Ovary (tissue), 10 donors: ENCODE results near the gene DHX29. TPM values are rescaled to one million over a fixed set of nuclear protein-coding genes. Genes with fewer than 3 reads are reported as not detected.

Experiments used
- DNase-seq, 5 donors: peaks; one replicate each; pipeline ENCODE4 v3.0.0-alpha.2; 2019 to 2020
- H3K27ac ChIP-seq, 2 donors: fragments of 200-600 bp; one replicate each; pipeline versions ENCODE4 v1.5.1 to v1.8.0; 2019 to 2022
- H3K27me3 ChIP-seq: fragments of 200-600 bp; one replicate; pipeline ENCODE4 v1.8.0; 2022
- H3K36me3 ChIP-seq: fragments of 200-600 bp; sonication (generic); one replicate; pipeline ENCODE4 v1.5.1; 2019
- H3K4me1 ChIP-seq: one replicate; pipeline ENCODE4 v1.8.1; 2013; ENCODE audit warnings: mild to moderate bottlenecking, moderate library complexity; ENCODE audit not compliant: insufficient read depth
- H3K4me3 ChIP-seq: fragments of 200-600 bp; sonication (generic); one replicate; pipeline ENCODE4 v1.5.1; 2017
- H3K9me3 ChIP-seq, 2 donors: fragments of 200-600 bp in 1 of 2; sonication (generic) in 1 of 2; one replicate each; pipeline versions ENCODE4 v1.5.1 to v1.8.1; 2013 to 2019; ENCODE audit warnings: mild to moderate bottlenecking in 1 of 2, moderate library complexity in 1 of 2
- CTCF ChIP-seq, 3 donors: fragments of 450-650 bp in 2 of 3; fragments of 200-600 bp in 1 of 3; IDR thresholded peaks; one replicate each; pipeline versions ENCODE4 v1.5.1 to v1.8.0; 2016 to 2022; ENCODE audit warnings: antibody characterized with exemption in 3 of 3, mild to moderate bottlenecking in 1 of 3
- EP300 ChIP-seq: sonication (generic); formaldehyde crosslinking; IDR thresholded peaks from one replicate; pipeline ENCODE4 v1.6.1; 2017; ENCODE audit warnings: antibody characterized with exemption
- POLR2A ChIP-seq: fragments of 450-650 bp; IDR thresholded peaks from one replicate; pipeline ENCODE4 v1.6.1; 2017; ENCODE audit warnings: antibody characterized with exemption, mild to moderate bottlenecking, moderate library complexity
- WGBS, 3 donors: extraction: QIAGEN DNeasy Blood & Tissue Kit in 1 of 3; methylation state at CpG; one replicate each; pipeline versions ENCODE4 v1.1.5 to v1.1.7; 2013 to 2017; 5-methylcytosine and 5-hydroxymethylcytosine counted together
- intact Hi-C, 4 donors: fragments of 100-400 bp; cut with DNase I; formaldehyde crosslinking; loops; one replicate each; pipeline versions ENCODE4 v1.11.0 to v1.15.1; 2022 to 2023
- long read RNA-seq, 3 donors: library from polyadenylated mRNA in 2 of 3; unstranded in 2 of 3; transcript quantifications; one replicate each; pipeline ENCODE4 v2.0.0 and lab custom pipeline, GENCODE V29; 2021 to 2026
- polyA plus RNA-seq, 2 donors: library from polyadenylated mRNA; stranded (reverse); fragments of 200-250 nt in 1 of 2; fragments of 350-450 nt in 1 of 2; fragmentation: Illumina TruSeq in 1 of 2; extraction: RNeasy Lipid Tissue Mini Kit (QIAGEN cat#74804) in 1 of 2; gene quantifications; one replicate each; pipeline ENCODE4 v1.2.3, GENCODE V29; 2013 to 2014
- total RNA-seq, 7 donors: library from RNA; depleted of rRNA in 2 of 7; stranded (reverse); fragments of >200 nt in 2 of 7; fragmentation: NEBNext Ultra II Directional in 3 of 7; extraction: Animal tissue kit (Norgen Biotek cat#: 25700) in 3 of 7; gene quantifications; one replicate each; pipeline versions ENCODE4 v1.1.0 to v1.2.4, GENCODE V29; 2016 to 2023
- donor health status: DM: no; HTN: no; CAD: no; lungs with moderate emphysema.
- donor health status: DM: no; HTN: no; CAD: no.
- donor health status: Bipolar disorder and iron deficiency.
- donor health status: DM: yes; HTN: yes; CAD: no.
- donor health status: DM: no; HTN: no; CAD: no.
- donor health status: DM: yes; HTN: yes; CAD: no.

Gene DHX29
- 10 to 100 TPM; 18.4 to 25.2 (median 21.5) TPM for total RNA-seq
- polyA plus RNA-seq: 10 to 100 TPM; 13.1 to 14.1 TPM
- long read RNA-seq, donor 1, partial matches to known transcripts: 39 of 41 reads
- long read RNA-seq, donor 1, other reads (novel, unspliced or antisense): 2 of 41 reads
- long read RNA-seq, donor 2, full-length matches to known transcripts: 3 of 113 reads
- long read RNA-seq, donor 2, partial matches to known transcripts: 110 of 113 reads
- long read RNA-seq, donor 2, other reads (novel, unspliced or antisense): 0 of 113 reads
- long read RNA-seq, donor 3, full-length matches to known transcripts: 27 of 49 reads
- long read RNA-seq, donor 3, partial matches to known transcripts: 7 of 49 reads
- long read RNA-seq, donor 3, other reads (novel, unspliced or antisense): 15 of 49 reads

- intact Hi-C loops: no loop called here
- H3K36me3 ChIP-seq: no peaks in the 10 kb centered on the region
- H3K9me3 ChIP-seq: no peaks in the 10 kb centered on the region
- no peaks in the 10 kb centered on the region for H3K27me3 ChIP-seq
- H3K4me1 ChIP-seq: peaks cover 5% of the 10 kb centered on the region
- TF ChIP-seq EP300 (no peak), CTCF (IDR thresholded peaks at IDR 0.05) (peak in 1 of 3 donors; percentile 35), POLR2A (peak; percentile 29)
- WGBS, 3 donors: 0% methylated on average over 62 of the region's 62 CpGs
- DNase-seq: peak; percentile 87 to 92 (median 90)
- peak within 1 kb of the TSS; percentile 90 to 96 for H3K27ac ChIP-seq
- peak within 1 kb of the TSS; percentile 62 for H3K4me3 ChIP-seq
Observed at GRCh38 chr5:55307383-55308253, at the start of gene DHX29, which contains the start of gene MTREX. Gene DHX29 (minus strand): TSS chr5:55307694. CDS start chr5:55307573, 121 bp downstream. Gene MTREX (plus strand): TSS chr5:55307989. CDS start chr5:55308014, 25 bp downstream.

- Histone ChIP-seq H3K27ac (no peak overlapping the region), H3K27me3 (no peaks in the 10 kb centered on the region), H3K9me3 (no peaks in the 10 kb centered on the region), H3K4me3 (no peak overlapping the region), H3K4me1 (no peaks in the 10 kb centered on the region), H3K36me3 (no peaks in the 10 kb centered on the region)
- WGBS, 3 donors: 92 to 96% (median 96%) methylated on average over 4 of the region's 4 CpGs
- TF ChIP-seq POLR2A (no peak), EP300 (no peak), CTCF (IDR thresholded peaks at IDR 0.05) (no peak)
- DNase-seq: no peak
- intact Hi-C loops: no loop called here
Observed at GRCh38 chr5:55356896-55357295, 49.4 kb upstream of the DHX29 start.

GRCh38 chr5:55350754-55351153 is 43.3 kb upstream of the DHX29 start:
- intact Hi-C loops: no loop called here
- Histone ChIP-seq H3K4me1 (no peaks in the 10 kb centered on the region), H3K36me3 (no peaks in the 10 kb centered on the region)

More at GRCh38 chr5:55350754-55351153, 43.3 kb upstream of the DHX29 start:
- 91 to 100% (median 93%) methylated on average over 1 of the region's 1 CpG for WGBS, 3 donors
- DNase-seq: no peak
- TF ChIP-seq POLR2A: no peak
- no peak for TF ChIP-seq EP300
- no peak for TF ChIP-seq CTCF (IDR thresholded peaks at IDR 0.05)
- H3K9me3 ChIP-seq: no peaks in the 10 kb centered on the region
- H3K4me3 ChIP-seq: no peak overlapping the region
- H3K27me3 ChIP-seq: no peaks in the 10 kb centered on the region
- H3K27ac ChIP-seq: no peak overlapping the region
